BE2C (cell line): ENCODE measurements around the gene IGSF9. TPM values are rescaled to one million over a fixed set of nuclear protein-coding genes. Genes with fewer than 3 reads are reported as not detected.

Experiments
- DNase-seq: peaks from one replicate; pipeline ENCODE4 v3.0.0-alpha.2; 2020
- H3K27me3 ChIP-seq: fragments of 250-450 bp; sonication (Bioruptor Pico); 2 replicates; pipeline ENCODE4 v1.5.1; 2020; ENCODE audit warnings: mild to moderate bottlenecking
- H3K36me3 ChIP-seq: fragments of 250-450 bp; sonication (Bioruptor Pico); 2 replicates; pipeline ENCODE4 v1.5.1; 2020; ENCODE audit warnings: mild to moderate bottlenecking
- H3K4me1 ChIP-seq: fragments of 250-450 bp; sonication (Bioruptor Pico); 2 replicates; pipeline ENCODE4 v1.5.1; 2020
- H3K4me3 ChIP-seq: 2 replicates; pipeline ENCODE4 v1.5.1; 2011; ENCODE audit warnings: low read depth, low read length
- H3K9me3 ChIP-seq: fragments of 250-450 bp; sonication (Bioruptor Pico); 2 replicates; pipeline ENCODE4 v1.5.1; 2020
- polyA plus RNA-seq: library from polyadenylated mRNA; unstranded; fragments of >200 nt; gene quantifications from one replicate; pipeline ENCODE4 v1.2.1, GENCODE V29; 2012; ENCODE audit warnings: low read depth, missing spikeins; ENCODE audit not compliant: insufficient read length, insufficient read depth
- TF ChIP-seq, protein P1 (sequence below): IDR thresholded peaks from 2 replicates; pipeline ENCODE4 v1.5.1; 2012; ENCODE audit warnings: mild to moderate bottlenecking, low read depth, low read length

IGSF9 gene, protein sequence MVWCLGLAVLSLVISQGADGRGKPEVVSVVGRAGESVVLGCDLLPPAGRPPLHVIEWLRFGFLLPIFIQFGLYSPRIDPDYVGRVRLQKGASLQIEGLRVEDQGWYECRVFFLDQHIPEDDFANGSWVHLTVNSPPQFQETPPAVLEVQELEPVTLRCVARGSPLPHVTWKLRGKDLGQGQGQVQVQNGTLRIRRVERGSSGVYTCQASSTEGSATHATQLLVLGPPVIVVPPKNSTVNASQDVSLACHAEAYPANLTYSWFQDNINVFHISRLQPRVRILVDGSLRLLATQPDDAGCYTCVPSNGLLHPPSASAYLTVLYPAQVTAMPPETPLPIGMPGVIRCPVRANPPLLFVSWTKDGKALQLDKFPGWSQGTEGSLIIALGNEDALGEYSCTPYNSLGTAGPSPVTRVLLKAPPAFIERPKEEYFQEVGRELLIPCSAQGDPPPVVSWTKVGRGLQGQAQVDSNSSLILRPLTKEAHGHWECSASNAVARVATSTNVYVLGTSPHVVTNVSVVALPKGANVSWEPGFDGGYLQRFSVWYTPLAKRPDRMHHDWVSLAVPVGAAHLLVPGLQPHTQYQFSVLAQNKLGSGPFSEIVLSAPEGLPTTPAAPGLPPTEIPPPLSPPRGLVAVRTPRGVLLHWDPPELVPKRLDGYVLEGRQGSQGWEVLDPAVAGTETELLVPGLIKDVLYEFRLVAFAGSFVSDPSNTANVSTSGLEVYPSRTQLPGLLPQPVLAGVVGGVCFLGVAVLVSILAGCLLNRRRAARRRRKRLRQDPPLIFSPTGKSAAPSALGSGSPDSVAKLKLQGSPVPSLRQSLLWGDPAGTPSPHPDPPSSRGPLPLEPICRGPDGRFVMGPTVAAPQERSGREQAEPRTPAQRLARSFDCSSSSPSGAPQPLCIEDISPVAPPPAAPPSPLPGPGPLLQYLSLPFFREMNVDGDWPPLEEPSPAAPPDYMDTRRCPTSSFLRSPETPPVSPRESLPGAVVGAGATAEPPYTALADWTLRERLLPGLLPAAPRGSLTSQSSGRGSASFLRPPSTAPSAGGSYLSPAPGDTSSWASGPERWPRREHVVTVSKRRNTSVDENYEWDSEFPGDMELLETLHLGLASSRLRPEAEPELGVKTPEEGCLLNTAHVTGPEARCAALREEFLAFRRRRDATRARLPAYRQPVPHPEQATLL
- 3.8 TPM for polyA plus RNA-seq

DNA sequence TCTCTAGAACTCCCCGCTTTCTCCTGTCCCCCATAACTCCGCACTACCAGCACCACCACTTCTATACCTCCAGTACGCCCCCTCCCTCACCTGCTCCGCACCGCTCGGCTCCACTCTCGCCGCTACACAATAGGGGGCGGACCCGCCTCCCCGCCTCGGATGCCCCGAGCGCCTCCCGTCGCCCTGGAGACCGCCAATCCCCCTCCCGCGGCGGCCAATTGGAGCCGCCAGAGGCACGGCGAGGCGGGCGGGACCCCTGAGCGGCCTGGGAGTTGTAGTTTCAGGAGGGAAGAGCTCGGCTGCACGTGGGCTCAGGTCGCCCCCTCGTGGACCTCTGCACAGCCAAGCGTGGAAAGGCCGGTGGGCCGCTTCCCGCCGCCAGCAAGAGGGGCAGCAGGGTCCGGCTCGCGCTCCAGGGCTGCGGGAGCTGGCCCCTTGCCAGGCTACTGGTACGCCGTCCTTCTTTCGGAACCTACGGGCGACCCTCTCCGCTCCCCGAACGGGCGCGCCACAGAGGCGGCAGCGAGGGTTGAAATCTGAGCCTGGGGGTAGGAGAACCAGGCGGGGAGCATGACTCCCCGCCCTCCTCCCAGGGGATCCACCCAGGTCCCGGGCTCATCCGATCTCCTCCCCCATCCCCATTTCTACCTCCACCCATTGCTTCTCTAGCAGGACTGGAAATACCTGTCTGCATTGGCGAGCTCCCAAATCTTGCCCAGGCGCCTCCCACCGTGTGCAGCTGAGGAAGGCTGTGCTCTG lies at the start of gene IGSF9:
Gene IGSF9, minus strand, starts transcription at position 131 of the 759 bp plus-strand sequence. CDS start 2,159 bp downstream, outside the sequence.
- no peaks in the 10 kb centered on the region for H3K9me3 ChIP-seq
- peak within 1 kb of the TSS; percentile 82 for H3K4me3 ChIP-seq
- H3K27me3 ChIP-seq, result no peaks in the 10 kb centered on the region
- peak; percentile 96 for DNase-seq
- TF ChIP-seq, protein P1, sequence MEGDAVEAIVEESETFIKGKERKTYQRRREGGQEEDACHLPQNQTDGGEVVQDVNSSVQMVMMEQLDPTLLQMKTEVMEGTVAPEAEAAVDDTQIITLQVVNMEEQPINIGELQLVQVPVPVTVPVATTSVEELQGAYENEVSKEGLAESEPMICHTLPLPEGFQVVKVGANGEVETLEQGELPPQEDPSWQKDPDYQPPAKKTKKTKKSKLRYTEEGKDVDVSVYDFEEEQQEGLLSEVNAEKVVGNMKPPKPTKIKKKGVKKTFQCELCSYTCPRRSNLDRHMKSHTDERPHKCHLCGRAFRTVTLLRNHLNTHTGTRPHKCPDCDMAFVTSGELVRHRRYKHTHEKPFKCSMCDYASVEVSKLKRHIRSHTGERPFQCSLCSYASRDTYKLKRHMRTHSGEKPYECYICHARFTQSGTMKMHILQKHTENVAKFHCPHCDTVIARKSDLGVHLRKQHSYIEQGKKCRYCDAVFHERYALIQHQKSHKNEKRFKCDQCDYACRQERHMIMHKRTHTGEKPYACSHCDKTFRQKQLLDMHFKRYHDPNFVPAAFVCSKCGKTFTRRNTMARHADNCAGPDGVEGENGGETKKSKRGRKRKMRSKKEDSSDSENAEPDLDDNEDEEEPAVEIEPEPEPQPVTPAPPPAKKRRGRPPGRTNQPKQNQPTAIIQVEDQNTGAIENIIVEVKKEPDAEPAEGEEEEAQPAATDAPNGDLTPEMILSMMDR, result peak; percentile 53
- H3K36me3 ChIP-seq, result no peaks in the 10 kb centered on the region
- H3K4me1 ChIP-seq, result peaks cover 2% of the 10 kb centered on the region; the same call in 1 of the 2 replicates

DNA sequence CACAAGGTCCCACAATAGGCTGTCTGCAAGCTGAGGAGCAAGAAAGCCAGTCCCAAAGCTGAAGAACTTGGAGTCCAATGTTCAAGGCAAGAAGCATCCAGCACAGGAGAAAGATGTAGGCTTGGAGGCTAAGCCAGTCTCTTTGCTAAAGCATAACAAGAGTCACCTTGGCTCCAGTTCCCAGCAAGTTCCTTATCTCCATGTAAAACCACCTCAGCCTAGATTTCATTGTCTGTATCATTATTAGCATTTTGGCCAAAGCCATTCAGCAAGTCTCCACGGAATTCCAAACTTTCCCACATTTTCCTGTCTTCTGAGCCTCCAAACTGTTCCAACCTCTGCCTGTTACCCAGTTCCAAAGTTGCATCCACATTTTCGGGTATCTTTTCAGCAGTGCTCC lies 49.5 kb upstream of the IGSF9 start:
- no peak for DNase-seq
- H3K27me3 ChIP-seq, result peaks cover 17% of the 10 kb centered on the region
- TF ChIP-seq, protein P1, result no peak
- no peaks in the 10 kb centered on the region for H3K36me3 ChIP-seq
- no peaks in the 10 kb centered on the region for H3K9me3 ChIP-seq
- no peak overlapping the region for H3K4me3 ChIP-seq
- no peaks in the 10 kb centered on the region for H3K4me1 ChIP-seq

DNA sequence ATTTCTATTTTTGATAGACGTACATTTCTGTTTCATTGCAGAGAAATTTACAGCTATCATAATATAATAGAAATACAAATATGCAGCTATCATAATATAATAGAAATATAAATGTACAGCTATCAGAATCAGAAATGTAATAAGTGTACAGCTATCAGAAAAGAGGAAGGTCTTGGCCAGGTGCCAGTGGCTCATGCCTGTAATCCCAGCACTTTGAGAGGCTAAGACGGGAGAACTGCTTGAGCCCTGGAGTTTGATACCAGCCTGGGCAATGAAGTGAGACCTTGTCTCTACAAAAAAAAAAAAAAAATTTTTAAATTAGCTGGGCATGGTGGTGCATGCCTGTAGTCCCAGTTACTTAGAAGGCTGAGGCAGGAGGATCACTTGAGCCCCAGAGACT lies 48.5 kb upstream of the IGSF9 start:
- Histone ChIP-seq H3K36me3 (no peaks in the 10 kb centered on the region), H3K9me3 (no peaks in the 10 kb centered on the region), H3K27me3 (peaks cover 17% of the 10 kb centered on the region), H3K4me3 (no peak overlapping the region), H3K4me1 (no peaks in the 10 kb centered on the region)
- TF ChIP-seq, protein P1, result no peak
- no peak for DNase-seq

DNA sequence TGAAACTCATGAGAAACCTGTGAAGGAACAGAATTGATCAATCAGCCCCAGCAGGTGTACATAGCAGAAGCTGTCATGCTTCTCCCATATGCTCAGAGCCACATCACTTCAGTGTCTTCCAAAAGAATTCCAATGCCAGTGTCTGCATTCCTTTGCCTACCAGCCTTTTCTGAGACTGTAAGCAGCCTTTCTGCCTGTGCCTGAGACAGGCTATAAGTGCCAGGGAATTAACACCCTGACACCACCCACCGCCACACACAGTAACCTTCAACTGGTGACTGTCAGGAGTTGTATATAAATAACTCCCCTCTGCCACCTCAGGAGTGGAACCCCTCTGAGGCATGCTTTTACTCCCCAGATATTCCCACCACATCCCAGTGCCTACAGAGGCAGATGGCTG lies 46.7 kb upstream of the IGSF9 start:
- TF ChIP-seq, protein P1, result no peak
- H3K36me3 ChIP-seq, result no peaks in the 10 kb centered on the region
- no peak overlapping the region for H3K4me3 ChIP-seq

DNA sequence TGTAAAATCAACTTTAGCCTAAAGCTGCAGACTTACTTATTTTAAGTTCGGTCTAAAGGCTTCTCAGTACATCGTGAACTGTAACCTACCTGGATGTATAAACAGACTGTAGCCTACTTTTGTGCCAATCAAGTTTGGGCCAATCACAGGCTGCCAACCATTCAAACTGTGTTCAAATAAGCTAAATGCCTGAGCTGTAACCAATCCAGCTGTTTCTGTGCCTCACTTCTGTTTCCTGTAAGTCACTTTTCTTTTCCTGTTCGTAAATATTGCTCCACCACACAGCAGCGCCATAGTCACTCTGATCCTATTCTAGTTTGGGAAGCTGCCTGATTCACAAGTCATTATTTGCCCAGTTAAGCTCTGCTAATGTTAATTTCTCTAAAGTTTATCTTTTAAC lies 46.1 kb upstream of the IGSF9 start:
- no peak for DNase-seq
- H3K36me3 ChIP-seq, result no peaks in the 10 kb centered on the region

More for the DNA sequence above, 46.7 kb upstream of the IGSF9 start:
- Histone ChIP-seq H3K9me3 (no peaks in the 10 kb centered on the region), H3K4me1 (no peaks in the 10 kb centered on the region), H3K27me3 (peaks cover 14% of the 10 kb centered on the region)
- no peak for DNase-seq

More for the DNA sequence above, 46.1 kb upstream of the IGSF9 start:
- no peaks in the 10 kb centered on the region for H3K4me1 ChIP-seq
- TF ChIP-seq, protein P1, result no peak
- H3K4me3 ChIP-seq, result no peak overlapping the region
- H3K27me3 ChIP-seq, result peaks cover 11% of the 10 kb centered on the region
- no peaks in the 10 kb centered on the region for H3K9me3 ChIP-seq
